SIG-M5 treated with dmso at 0.1 percent for 504 hours (cell line): ENCODE measurements around the gene CRACR2B.

Experiments
- DNase-seq: peaks from one replicate; lab custom pipeline; 2025; ENCODE audit not compliant: unreplicated experiment; lab: John Stamatoyannopoulos, UW

The CRACR2B gene

DNA sequence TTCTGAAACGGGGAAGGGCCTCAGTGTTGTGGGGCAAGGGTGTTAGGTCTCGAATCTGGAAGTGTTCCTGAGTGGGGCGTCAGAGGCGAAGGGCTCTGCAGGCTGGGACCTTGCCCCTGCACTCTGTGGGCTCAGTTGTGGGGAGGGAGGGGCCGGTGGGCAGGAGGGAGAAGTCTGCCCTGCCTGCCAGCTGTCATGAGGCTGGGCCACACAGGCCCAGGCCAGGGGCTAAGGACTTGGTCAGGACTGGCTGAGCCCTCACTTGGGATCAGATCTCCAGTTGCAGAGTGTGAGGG, at the start of gene CRACR2B:
CRACR2B (plus strand) TSS at position 23 of the 296 bp plus-strand sequence. CDS start 689 bp downstream, outside the sequence.
- no peak for DNase-seq

DNA sequence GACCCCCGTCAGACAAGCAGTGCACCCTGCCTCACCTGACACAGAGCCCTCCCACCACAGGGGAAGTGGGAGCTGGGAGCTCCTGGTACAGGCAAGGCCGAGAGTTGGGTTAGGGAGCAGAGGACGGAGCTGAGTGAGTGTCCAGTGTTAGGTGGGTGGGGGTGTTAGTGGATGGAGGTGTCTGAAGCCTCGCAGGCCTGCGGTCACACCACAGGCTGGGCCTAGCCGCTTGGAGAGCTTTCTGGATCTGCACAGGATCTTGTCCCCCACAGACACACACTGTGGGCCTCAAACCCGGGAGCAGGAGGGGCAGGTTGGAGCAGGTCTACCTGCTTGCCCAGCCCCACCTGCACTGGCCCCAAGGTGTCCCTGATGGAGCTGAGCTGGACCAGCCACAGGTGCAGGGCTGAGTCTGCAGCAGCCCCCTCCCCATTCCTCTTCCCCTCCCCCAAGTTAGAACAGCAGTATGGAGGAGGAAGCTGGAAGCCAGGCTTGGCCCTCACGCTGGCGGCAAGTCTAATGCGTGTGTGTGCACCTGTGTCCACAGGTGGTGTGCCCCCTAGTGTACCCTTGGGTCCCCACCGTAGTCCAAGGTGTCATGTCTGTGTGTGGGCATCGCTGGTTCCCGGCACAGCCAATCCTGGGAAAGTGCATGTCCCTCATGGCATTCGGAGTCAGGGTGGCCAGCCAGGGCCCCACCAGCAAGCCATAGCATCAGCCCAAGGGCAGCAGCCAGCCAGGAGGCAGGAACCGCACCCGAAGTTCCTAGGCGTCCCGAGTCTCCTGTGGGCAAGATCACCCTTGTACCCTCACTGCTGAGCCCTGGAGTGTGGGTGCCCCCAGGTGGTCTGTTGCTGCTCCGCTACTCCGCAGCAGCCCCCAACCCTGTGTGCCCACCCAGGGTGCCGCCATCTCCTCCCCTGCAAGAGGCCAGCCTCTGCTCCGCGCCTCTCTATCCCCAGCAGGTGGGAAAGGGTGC, 48.5 kb upstream of the CRACR2B start:
- DNase-seq: no peak

- no peak for DNase-seq
These were observed 47.7 kb upstream of the CRACR2B start for GRCh38 chr11:779955-780532.

DNA sequence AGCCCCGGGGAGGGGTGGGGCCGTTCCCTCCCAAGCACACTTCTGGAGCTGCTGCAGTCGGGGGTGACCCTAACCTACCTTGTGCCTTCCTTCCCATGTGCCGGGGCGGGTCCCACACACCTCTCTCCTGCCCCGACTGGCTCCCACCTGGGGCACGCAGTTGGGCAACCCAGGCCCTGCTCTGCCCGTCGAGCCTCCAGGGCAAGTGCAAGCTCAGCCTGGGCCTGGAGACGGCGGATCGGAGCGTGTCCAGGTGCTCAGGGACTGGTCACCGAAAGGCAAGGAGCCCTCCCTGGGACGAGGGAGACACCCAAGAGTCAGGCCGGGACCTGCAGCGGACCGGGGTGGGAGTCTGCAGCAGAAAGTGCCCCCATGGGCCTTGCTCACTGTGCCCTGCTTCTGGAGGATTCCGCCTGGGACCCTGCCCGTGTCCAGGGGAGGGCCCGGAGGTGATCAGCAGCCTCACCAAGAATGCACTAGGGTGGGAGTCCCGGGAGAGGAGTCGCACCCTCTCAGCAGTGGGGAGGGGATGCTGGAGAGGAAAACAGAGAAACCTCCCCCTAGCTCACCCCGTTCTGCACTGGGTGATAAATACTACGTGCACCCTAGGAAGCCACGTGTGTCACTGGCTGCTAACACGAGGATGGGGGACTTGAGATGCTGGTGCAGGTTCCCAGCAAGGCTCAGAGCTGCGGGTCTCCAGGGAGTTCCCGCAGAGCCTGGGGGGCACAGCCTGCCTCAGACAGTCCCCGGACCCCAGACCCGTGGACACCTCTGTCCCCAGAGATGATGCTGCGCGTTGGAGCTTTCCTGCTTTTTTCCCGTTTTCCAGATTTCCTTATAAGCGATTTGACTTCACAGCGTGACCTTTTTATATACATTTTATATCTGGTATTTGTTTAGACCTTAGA, 45.2 kb upstream of the CRACR2B start:
- DNase-seq: no peak

DNA sequence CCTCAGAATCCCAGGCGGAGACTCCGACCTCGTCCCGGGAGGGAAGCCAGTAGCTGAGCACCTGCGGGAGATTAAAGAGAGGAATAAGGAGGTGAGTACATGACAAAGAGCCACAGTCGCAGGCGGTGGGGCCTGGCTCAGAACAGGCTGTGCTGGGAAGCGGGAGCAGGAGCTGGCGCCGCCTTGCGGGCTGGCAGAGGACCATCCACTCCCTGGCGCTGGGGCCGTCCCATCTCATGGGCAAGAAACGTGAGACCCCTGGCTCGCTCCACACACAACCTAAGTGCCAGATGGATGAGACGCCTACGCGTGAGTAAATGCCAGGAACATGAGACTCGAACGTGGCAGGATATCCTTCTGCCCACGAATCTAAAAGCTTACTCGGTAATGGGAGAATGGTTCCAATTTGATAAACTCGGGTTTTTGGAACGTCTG, 44.1 kb upstream of the CRACR2B start:
- DNase-seq: no peak

DNA sequence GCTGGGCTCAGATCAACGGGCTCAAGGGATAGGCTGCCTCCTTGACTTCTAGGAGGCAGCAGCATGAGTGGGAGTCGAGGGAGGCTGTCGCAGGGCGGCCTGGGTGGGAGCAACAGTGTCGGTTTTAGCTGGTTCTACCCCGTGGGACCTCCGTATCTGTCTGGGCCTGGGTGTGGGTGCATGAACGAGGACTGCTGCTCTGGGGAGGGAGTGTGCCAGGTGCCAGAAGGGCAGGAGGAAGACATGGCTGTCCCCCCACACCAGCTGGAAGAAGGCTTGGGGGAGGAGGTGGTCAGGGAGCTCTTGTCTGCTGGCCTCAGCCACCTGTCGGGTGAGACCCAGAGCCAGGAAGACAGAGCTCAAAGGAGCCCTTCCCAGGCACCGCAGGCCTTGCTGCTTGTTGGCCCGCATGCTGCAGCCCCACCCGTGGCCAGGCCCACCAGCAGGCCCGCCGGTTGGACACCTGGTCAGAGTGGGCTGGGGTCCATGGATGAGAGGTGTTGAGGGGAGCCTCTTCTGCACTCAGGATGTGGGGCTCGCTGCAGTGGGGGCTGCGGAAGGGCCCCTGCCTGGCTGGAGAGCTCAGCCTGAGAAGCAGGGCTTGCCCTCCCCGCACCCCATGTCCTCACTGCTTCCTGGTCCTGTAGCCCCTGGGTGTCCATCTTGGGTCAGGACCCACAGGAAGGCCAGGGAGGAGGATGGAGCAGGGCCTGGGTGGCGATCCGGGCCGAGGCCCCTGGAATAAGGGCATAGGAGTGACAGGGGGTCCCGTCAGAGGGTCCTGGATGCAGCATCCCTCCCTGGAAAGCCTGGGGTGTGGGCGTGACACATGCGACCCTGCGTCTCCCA, 41.3 kb upstream of the CRACR2B start:
- DNase-seq: no peak

DNA sequence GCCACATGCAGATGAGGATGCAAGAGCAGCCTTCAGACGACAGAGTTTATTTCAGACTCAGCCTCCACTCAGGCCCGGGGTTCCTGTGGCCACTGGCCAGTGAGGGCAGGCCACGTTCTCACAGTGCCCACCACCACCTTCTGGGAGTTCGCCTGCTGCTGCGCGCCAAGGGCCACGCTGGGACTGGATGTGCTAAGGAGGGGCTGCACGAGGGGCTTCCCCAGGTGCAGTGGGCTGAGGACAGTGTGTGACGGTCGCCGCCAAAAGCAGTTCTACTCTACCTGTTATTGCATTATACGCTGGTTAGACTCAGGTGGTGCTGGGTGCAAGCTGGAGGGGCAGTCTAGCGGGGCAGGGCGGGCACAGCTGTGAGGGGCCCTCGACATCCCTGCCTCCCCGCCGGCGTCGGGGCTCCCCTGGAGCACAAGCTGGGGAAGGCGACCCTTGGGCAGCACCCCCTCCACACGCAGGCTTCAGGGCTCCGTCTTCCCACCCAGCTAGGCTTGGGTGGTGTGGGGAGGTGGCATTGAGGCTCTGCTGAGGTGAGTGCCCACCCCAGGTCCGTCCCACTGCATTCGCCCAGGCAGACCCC, 40.5 kb upstream of the CRACR2B start:
- DNase-seq: no peak

DNA sequence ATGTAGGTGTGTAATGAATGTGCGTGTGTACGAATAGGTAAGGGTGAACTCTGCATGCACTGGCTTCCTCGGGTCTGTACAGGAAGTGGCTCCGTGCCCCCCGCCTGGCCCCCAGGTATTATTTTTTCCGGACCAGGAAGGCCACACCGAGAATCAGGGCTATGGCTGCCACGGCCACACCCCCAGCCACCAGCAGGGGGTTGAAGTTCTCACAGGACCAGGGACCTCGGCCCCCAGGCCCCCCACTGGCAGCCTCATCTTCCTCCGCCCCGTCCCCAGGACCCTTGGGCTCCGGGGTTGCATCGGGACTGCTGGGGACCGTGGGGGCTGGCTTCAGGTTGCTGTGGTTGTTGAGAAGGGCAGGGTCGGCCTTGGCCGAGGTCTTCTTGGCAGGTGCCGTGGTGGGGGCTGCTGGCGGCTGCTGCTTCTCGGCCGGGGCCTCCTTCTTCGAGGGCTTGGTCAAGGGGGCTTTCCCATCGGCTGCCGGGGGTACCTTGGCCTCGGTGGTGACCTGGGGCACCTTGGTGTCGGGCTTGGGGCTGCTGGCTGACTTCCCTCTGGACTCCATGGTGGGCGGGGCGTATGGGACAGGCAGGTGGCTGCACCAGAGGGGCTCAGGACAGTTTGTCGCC, 39.6 kb upstream of the CRACR2B start:
- no peak for DNase-seq

DNA sequence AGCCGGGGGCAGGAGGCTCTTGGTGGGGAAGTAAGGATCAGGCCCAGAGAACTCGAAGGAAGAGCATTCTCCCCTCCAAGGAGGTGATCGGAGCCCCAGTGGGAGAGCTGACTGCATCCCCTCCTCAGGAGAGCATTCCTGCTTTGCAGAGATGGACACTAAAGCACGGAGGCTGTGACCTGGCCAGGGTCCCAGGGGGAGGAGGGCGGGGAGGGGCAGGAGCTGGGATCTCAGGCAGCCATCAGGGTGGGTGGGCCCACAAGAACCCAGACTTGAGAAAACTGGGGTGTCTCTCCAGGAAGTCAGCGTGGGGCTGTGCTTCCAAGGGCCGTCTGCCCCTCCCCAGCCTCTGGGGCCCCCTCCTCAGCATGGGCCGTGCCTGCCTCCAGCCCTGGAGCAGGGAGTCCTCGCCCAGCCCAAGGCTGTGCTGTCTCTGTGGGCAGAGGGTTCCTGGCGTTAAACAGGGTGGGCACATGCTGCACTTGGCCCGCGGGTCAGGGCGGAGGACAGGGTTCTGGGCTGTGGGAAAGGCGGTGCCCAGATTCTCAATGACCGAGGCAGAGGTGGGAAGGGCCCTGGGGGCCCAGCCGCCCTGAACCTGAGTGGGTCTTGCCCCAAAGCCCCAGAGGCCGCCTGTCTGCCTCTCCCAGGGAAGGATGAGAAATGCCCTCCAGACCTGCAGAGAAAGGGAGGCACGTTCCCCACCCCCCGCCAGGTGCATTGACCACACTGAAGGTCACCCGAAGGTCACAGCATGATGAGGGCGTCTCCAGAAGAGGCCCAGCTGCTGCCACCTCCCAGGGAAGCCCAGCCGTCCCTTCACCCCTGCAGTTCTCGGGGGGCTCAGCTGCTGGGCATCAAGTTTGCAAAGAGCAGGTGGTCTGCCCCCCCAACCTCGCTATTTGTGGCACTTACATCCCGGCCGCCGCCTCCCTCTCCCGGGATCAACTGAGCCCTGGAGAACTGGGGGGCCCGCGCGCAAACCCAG, 38.5 kb upstream of the CRACR2B start:
- no peak for DNase-seq

GRCh38 chr11:789943-790342, 37.8 kb upstream of the CRACR2B start, which contains the start of gene CEND1:
TSS of gene CEND1 (minus strand) at chr11:790090. CDS start at chr11:788576, 1,514 bp downstream.
- no peak for DNase-seq

DNA sequence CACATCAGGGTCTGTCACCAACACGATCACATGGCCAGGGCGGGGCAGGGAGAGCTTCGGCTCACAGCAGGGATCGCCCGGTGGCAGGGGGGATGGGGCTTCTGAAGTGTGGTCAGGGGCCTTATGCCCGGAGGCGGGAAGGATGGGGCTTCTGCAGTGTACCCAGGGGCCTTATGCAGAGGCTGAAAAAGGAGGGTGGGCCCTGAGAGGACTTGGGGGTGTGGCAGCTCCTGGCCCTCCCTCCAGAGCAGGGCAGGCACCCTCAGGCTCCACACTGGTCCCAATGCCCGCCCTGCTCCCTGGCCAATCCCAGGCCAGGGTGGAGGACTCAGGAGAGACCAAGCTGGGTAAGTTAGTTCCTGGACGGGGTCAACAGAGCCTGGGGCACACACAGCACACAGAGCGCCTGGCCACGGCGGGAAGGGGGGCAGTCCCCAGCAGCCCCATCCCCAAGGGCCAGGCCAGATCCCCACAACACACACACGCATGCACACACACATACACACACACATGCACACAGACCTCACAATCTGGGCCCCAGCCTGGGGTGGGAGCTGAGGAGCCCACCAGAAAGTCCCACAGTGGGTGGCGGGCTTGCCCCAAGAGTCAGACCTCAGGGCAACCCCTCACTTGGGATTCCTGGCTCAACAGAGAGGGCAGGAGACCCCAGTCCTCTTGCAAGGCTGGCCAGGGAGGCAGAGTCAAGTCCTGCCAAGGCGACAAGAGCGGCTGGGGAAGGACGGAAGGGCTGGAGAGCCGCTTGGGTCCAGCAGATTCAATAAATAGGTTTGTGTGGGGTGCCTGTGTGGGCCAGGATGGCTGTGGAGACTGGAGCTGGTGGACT, 36.8 kb upstream of the CRACR2B start:
- DNase-seq: no peak

- DNase-seq: no peak
These were observed 35.8 kb upstream of the CRACR2B start for GRCh38 chr11:791658-792534.

GRCh38 chr11:792535-792821, 35.2 kb upstream of the CRACR2B start:
- no peak for DNase-seq

DNA sequence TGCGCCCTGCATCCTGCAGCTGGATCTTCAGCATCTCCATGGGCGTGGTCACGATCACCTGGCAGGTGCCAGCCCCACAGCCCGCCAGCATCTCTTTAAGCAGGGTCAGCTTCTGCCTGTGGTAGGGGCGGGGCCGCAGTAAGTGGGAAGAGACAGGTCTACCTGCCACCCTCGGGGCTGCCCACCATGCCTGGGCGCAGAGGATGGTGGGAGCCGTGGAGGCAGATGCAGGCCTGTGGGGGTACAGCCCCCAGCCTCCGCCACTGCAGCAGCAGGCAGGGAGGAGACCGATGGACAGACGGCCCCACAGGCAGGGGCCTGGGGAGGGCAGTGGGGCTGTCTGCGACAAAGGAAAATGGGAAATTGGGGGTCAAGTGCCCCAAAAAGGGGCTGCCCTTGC, 34.8 kb upstream of the CRACR2B start:
- DNase-seq: no peak

GRCh38 chr11:793556-793955, 34.2 kb upstream of the CRACR2B start:
- DNase-seq: no peak

DNA sequence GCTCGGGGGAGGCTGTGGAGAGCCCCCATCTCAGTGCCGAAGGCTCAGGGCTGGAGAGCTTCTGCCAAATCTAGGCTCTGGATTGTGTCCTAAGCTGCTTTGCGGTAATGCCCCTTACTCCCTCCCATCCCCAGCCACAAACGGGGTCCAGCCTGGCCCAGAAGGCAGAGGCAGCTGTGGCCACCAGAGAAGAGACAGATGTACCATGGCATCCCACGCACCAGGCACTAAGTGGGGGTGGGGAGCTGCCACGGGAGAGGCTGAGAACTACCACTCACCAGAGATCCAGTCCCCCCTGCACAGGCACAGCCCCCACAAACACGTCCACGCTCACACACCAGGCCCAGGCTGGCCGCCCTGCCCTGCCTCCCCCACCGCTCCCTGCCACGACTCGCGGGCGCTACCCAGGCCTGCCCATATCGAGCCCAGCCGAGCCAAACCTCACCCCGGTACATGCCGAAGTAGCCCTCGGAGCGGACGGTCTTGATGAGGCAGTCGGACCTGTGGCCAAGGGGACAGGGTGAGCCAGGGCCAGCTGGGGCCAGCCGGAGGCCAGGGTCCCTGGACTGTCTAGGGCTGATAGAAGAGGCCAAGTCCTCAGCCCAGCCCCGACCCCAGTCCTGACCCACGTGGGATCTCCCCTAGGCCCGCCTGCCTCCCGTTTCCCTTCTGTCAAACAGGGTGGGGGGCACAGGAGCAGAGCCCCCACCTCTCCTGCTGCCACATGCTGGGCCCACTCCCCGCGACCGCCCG, 33.5 kb upstream of the CRACR2B start:
- no peak for DNase-seq
